HCEC 1CT (cell line): ENCODE results near the gene MSL1.
"Not testable (repeated sequence)": the region's sequence is repeated elsewhere in the genome, so short reads cannot be mapped to it uniquely, and the experiment has no call there.

Experiments
- DNase-seq: peaks from one replicate; pipeline ENCODE4 v3.0.0-alpha.2; 2017

Gene MSL1

DNA sequence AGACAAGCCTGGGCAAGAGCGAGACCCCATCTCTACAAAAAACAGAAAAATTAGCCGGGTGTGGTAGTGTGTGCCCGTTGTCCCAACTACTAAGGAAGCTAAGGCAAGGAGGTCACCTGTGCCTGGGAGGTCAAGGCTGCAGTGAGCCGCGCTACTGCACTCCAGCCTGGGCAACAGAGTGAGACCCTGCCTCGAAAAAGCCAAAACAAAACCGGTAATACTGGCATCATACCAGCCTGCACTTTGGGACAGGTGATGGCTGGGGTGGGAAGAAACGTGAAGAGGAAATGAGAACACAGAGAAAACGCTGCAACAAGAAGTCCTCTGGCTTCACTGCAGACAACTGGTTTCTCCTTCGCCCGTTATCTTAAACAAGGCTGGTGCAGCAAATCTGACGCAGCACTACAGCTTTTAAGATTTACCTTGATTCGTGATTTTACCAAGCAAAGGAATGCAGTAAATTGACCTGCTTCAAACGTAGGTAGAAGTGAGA, 17.8 kb downstream of the MSL1 start:
- no peak for DNase-seq

DNA sequence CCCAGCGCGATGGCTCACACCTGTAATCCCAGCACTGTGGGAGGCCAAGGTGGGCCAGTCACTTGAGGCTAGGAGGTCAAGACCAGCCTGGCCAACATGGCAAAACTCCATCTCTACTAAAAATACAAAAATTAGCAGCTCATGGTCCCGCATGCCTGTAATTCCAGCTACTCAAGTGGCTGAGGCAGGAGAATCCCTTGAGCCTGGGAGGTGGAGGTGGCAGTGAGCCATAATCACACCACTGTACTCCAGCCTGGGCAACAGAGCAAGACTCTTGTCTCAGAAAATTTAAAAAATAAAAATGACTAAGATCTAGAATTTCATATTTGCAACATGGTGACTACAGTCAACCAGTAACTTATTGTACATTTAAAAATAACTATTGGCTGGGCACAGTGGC, 21.4 kb downstream of the MSL1 start:
- not testable (repeated sequence) for DNase-seq

DNA sequence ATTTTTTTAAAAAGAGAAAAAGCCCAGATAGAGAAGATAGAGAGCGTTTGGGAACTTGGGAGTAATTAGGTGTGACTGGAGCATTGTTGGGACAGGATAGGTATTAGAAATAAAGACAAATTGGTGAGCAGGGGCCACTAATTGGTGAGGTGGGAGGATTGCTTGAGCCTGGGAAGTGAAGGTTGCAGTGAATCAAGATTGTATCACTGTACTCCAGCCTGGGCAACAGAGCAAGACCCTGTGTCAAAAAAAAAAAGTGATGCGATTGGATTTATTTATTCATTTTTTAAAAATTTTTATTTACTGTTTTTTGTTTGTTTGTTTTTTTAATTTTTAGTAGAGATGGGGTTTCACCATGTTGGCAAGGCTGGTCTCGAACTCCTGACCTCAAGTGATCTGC, 23.7 kb downstream of the MSL1 start:
- no peak for DNase-seq

DNA sequence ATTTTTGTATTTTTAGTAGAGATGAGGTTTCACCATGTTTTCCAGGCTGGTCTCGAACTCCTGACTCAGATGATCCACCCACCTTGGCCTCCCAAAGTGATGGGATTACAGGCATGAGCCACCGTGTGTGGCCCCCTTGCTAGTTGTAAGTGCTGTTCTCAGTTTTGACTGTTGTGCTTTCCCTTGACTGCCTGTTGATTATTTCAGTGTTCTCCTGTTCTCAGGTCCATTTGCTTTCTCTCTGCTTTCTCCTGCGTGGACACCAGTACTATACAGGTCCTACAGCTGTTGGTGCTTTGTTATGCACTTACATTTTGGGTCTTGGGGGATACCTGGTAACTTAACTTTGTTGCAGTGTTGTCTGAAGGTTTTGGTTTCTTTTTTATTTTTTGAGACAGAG, 26.8 kb downstream of the MSL1 start:
- DNase-seq: no peak

GRCh38 chr17:40150276-40150675, 28.5 kb downstream of the MSL1 start:
- DNase-seq: no peak

DNA sequence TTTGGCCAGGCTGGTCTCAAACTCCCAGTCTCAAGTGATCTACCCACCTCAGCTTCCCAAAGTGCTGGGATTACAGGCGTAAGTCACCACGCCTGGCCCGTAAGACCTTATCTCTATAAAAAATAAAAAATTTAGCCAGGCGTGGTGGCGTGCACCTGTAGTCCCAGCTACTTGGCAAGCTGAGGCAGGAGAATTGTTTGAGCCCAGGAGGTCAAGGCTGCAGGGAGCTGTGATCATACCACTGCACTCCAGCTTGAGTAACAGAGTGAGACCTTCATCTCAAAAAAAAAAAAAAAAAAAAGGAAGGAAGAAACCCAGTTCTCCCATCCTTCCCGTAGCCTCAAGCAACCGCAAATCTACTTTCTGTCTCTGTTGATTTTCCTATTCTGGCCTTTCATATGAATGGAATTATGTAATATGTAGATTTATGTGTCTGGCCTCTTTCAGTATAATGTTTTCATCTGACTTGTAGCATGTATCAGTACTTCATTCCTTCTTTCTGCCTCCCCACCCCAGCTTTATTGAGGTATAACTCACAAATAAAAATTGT, 29.7 kb downstream of the MSL1 start:
- DNase-seq: no peak

GRCh38 chr17:40153603-40154236, 31.9 kb downstream of the MSL1 start:
- no peak for DNase-seq

- no peak for DNase-seq
Observed at GRCh38 chr17:40157973-40158372, 36.2 kb downstream of the MSL1 start.

DNA sequence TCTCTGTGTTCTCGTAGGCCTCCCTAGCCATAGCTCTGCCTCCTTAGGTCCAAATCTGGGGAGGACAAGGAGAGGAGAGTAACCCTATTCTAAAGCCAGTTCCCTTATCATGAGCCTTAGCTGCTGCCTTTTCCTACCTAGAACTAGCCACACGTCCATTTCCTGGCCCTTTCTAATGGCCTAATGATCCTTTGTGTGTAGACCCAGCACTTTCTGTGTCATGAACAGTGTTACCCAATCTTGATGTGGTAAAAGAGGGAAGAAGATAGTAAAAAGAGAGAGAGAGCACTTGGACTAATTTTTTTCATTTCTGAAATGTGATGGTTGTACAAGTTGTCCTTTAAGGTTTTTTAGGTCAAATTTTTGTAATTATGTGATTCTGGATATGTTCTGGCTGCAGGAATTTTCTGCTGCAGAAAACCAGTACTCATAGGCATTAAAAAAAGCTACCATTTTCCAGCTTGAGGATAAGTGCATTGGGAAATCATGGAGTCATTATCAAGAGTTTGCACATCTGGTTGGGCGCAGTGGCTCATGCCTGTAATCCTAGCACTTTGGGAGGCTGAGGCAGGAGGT, 36.8 kb downstream of the MSL1 start:
- DNase-seq: no peak

GRCh38 chr17:40159456-40159855, 37.7 kb downstream of the MSL1 start:
- no peak for DNase-seq

- no peak for DNase-seq
Observed at GRCh38 chr17:40167685-40168261, 46.0 kb downstream of the MSL1 start.

GRCh38 chr17:40168262-40168832, 46.6 kb downstream of the MSL1 start:
- peak; percentile 68 for DNase-seq

DNA sequence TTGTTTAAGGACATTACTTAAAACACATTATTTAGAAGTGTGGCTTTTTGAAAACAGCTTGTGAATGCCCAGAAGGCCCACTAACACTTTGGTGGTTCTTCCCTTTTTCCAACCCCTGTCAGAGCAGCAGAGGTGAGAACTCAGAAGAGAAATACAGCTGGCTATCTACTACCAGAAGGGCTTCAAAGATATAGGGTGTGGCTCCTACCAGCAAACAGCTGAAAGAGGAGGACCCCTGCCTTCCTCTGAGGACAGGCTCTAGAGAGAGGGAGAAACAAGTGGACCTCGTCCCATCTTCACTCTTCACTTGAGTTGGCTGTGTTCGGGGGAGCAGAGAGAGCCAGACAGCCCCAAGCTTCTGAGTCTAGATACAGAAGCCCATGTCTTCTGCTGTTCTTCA, 48.6 kb downstream of the MSL1 start:
- no peak for DNase-seq

DNA sequence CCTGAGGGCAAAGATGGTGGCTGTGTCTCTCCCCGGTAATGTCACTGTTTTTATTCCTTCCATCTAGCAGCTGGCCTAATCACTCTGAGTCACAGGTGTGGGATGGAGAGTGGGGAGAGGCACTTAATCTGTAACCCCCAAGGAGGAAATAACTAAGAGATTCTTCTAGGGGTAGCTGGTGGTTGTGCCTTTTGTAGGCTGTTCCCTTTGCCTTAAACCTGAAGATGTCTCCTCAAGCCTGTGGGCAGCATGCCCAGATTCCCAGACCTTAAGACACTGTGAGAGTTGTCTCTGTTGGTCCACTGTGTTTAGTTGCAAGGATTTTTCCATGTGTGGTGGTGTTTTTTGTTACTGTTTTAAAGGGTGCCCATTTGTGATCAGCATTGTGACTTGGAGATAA, 50.0 kb downstream of the MSL1 start:
- no peak for DNase-seq

GRCh38 chr17:40173091-40173777, 51.5 kb downstream of the MSL1 start:
- no peak for DNase-seq

DNA sequence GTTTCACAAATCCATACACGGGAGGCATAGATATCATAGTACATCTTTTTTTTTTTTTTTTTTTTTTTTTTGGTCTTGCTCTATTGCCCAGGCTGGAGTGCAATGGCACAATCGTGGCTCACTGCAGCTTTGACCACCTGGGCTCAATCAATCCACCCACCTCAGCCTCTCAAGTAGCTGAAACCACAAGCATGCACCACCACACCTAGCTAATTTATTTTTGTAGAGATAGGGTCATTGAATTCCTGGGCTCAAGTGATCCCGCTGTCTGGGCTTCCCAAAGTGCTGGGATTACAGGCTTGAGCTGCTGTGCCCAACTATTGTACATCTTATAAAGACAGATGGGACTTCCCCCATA, 52.0 kb downstream of the MSL1 start:
- DNase-seq: no peak

GRCh38 chr17:40174514-40174913, 52.7 kb downstream of the MSL1 start:
- DNase-seq: no peak

GRCh38 chr17:40175928-40176753, 54.4 kb downstream of the MSL1 start:
- DNase-seq: no peak

DNA sequence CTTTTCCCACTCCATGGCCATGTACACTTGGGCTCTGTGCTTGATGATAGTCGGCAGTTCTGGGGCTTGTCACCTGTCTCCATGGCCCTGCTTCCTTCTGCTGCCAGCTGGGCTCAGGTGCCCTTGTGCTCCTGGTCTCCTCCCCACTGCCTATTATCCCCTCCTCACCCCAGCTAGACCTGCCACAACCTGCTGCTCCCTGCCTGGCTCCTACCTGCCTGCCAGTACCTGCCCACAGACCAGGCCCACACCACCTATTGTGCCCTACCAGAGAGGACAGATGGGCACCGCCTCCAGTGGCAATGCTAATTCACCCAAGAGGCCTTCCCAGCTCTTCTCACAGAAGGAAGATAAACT, 55.0 kb downstream of the MSL1 start:
- no peak for DNase-seq

- peak; percentile 43 for DNase-seq
Observed at GRCh38 chr17:40177275-40177874, 55.6 kb downstream of the MSL1 start, which contains the start of gene RAPGEFL1. TSS of gene RAPGEFL1 (plus strand) at chr17:40177470. CDS start at chr17:40177862, 392 bp downstream.

DNA sequence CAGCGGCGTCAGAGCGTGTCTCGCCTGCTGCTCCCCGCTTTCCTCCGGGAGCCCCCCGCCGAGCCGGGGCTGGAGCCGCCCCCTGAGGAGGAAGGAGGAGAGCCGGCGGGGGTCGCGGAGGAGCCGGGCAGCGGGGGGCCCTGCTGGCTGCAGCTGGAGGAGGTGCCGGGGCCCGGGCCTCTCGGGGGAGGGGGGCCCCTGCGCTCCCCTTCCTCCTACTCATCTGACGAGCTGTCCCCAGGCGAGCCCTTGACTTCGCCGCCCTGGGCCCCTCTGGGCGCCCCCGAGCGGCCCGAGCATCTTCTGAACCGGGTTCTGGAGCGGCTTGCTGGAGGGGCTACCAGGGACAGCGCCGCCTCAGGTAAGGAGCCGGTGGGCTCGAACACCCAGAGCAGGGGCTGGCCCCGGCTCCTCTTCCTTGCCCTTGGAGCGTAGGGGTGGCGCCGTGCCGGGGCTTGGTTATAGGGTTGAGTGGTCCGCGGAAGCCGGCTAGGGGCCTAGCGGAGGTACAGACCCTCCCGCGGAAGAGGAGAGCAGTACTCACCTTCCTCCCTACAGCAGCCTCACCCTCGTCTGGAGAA, 56.3 kb downstream of the MSL1 start:
- DNase-seq: no peak

DNA sequence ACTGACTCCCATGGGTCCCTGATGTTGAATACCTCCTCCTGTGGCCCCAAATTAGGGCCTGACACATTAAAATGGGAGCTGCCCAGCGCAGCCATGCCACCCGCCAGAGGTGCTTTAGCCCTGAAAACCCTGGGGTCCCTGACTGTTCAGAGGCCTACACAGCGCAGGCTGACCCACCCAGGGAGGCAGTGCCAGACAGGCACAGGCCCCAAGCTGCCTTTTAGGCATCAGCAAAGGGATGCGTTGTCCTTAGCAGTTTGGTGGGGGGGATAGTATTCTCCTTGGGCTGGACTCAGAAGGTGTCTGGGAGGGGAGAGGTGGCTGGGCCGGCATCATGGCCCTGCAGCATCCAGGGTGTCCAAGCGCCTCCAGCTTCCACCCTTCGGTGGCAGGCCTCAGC, 56.9 kb downstream of the MSL1 start:
- DNase-seq: no peak
